Neural cell (in vitro differentiated cells): ENCODE data around the gene PTPN5. TPM values are rescaled to one million over a fixed set of nuclear protein-coding genes. Genes with fewer than 3 reads are reported as not detected.

Experiments used
- H2AFZ ChIP-seq: fragments of 200-600, 300-800 bp; sonication (generic), shearing (Covaris generic); 2 replicates; pipeline ENCODE4 v1.6.0; 2014; ENCODE audit warnings: low read depth, mild to moderate bottlenecking, antibody characterized with exemption, low read length, moderate library complexity
- H3F3A ChIP-seq: fragments of 200-600 bp; shearing (Covaris generic); 2 replicates; pipeline ENCODE4 v1.6.1; 2016; ENCODE audit warnings: mild to moderate bottlenecking, moderate library complexity, mixed read lengths, antibody characterized with exemption, low read length; ENCODE audit not compliant: insufficient read depth, poor library complexity, severe bottlenecking
- H3K27ac ChIP-seq: fragments of 200-600, 300-800 bp; sonication (generic), shearing (Covaris generic); 2 replicates; pipeline ENCODE4 v1.5.1; 2014; ENCODE audit warnings: mild to moderate bottlenecking, low read length, moderate library complexity
- H3K27me3 ChIP-seq: fragments of 300-800, 200-600 bp; sonication (generic), shearing (Covaris generic); 2 replicates; pipeline ENCODE4 v1.6.0; 2014; ENCODE audit warnings: mild to moderate bottlenecking, low read depth, low read length, moderate library complexity; ENCODE audit not compliant: insufficient read depth
- H3K36me3 ChIP-seq: fragments of 300-800, 200-600 bp; sonication (generic), shearing (Covaris generic); 2 replicates; pipeline ENCODE4 v1.5.1; 2014; ENCODE audit warnings: mild to moderate bottlenecking, antibody characterized with exemption, low read length, moderate library complexity; ENCODE audit not compliant: insufficient read depth
- H3K4me2 ChIP-seq: fragments of 300-800, 200-600 bp; sonication (generic), shearing (Covaris generic); 2 replicates; pipeline ENCODE4 v1.6.0; 2014; ENCODE audit warnings: mild to moderate bottlenecking, low read length
- H3K4me3 ChIP-seq: fragments of 300-800, 200-600 bp; sonication (generic), shearing (Covaris generic); 2 replicates; pipeline ENCODE4 v1.5.1; 2014; ENCODE audit warnings: mild to moderate bottlenecking, low read length, moderate library complexity
- H3K79me2 ChIP-seq: fragments of 200-600 bp; shearing (Covaris generic); replicated peaks from 2 replicates; pipeline ENCODE4 v1.6.0; 2014; ENCODE audit warnings: mild to moderate bottlenecking, low read length, moderate library complexity; ENCODE audit not compliant: insufficient read depth
- H3K9ac ChIP-seq: fragments of 300-800, 200-600 bp; sonication (generic), shearing (Covaris generic); 2 replicates; pipeline ENCODE4 v1.6.1; 2016; ENCODE audit warnings: mild to moderate bottlenecking, low read length, mixed read lengths
- H3K9me2 ChIP-seq: fragments of 200-600 bp; shearing (Covaris generic); 2 replicates; pipeline ENCODE4 v1.6.1; 2016; ENCODE audit warnings: mild to moderate bottlenecking, low read length, mixed read lengths; ENCODE audit not compliant: insufficient read depth
- H3K9me3 ChIP-seq: fragments of 200-600, 300-800 bp; sonication (generic), shearing (Covaris generic); 2 replicates; pipeline ENCODE4 v1.6.1; 2016; ENCODE audit warnings: mild to moderate bottlenecking, mixed run types, low read length, moderate library complexity, mixed read lengths
- H4K20me1 ChIP-seq: fragments of 200-600 bp; shearing (Covaris generic); 2 replicates; pipeline ENCODE4 v1.6.1; 2016; ENCODE audit warnings: mild to moderate bottlenecking, mixed run types; ENCODE audit not compliant: insufficient read depth
- EP300 ChIP-seq: fragments of 450-650 bp; conservative IDR thresholded peaks from 2 replicates; pipeline ENCODE4 v1.6.1; 2014; ENCODE audit warnings: antibody characterized with exemption, mild to moderate bottlenecking, moderate library complexity; ENCODE audit not compliant: poor library complexity, severe bottlenecking
- EZH2 ChIP-seq: fragments of 200-600, 300-800 bp; shearing (Covaris generic), sonication (generic); IDR thresholded peaks from 2 replicates; pipeline ENCODE4 v1.6.1; 2014; ENCODE audit warnings: antibody characterized with exemption, low read length, borderline replicate concordance, mild to moderate bottlenecking; ENCODE audit not compliant: insufficient read depth, poor library complexity, severe bottlenecking
- MXI1 ChIP-seq: fragments of 450-650 bp; conservative IDR thresholded peaks from 2 replicates; pipeline ENCODE4 v1.6.1; 2014; ENCODE audit warnings: antibody characterized with exemption, mild to moderate bottlenecking; ENCODE audit not compliant: poor library complexity, severe bottlenecking
- POLR2AphosphoS5 ChIP-seq: IDR thresholded peaks from 2 replicates; pipeline ENCODE4 v1.6.1; 2012
- RAD21 ChIP-seq: fragments of 450-650 bp; conservative IDR thresholded peaks from 2 replicates; pipeline ENCODE4 v1.6.1; 2014; ENCODE audit warnings: antibody characterized with exemption, mild to moderate bottlenecking, moderate library complexity
- REST ChIP-seq: IDR thresholded peaks from 2 replicates; pipeline ENCODE4 v1.6.1; 2012; ENCODE audit warnings: borderline replicate concordance
- SMC3 ChIP-seq: fragments of 450-650 bp; conservative IDR thresholded peaks from 2 replicates; pipeline ENCODE4 v1.6.1; 2014; ENCODE audit warnings: antibody characterized with exemption, mild to moderate bottlenecking, moderate library complexity; ENCODE audit not compliant: poor library complexity
- TAF1 ChIP-seq: IDR thresholded peaks from 2 replicates; pipeline ENCODE4 v1.6.1; 2012; ENCODE audit warnings: low read depth
- polyA plus RNA-seq: library from polyadenylated mRNA; depleted of rRNA; stranded (reverse); fragments of >200 nt; gene quantifications from 2 replicates; pipeline ENCODE4 v1.2.3, GENCODE V29; 2014
- TF ChIP-seq, protein P1 (sequence below): fragments of 450-650 bp; IDR thresholded peaks from 2 replicates; pipeline ENCODE4 v1.5.1; 2014; ENCODE audit warnings: antibody characterized with exemption, mild to moderate bottlenecking, moderate library complexity; ENCODE audit not compliant: poor library complexity, severe bottlenecking

The PTPN5 gene
- polyA plus RNA-seq, 1 donor from 2014 or later: 122 TPM

- Histone ChIP-seq H3K27ac (no peak overlapping the region), H3K9me3 (no peaks in the 10 kb centered on the region), H3K36me3 (no peaks in the 10 kb centered on the region), H3K79me2 (no peaks in the 10 kb centered on the region), H3F3A (no peaks in the 10 kb centered on the region), H3K4me3 (no peak overlapping the region), H3K4me2 (no peak overlapping the region), H4K20me1 (no peaks in the 10 kb centered on the region), H2AFZ (no peak overlapping the region), H3K9ac (no peak overlapping the region), H3K9me2 (no peaks in the 10 kb centered on the region), H3K27me3 (no peaks in the 10 kb centered on the region)
- TF ChIP-seq EP300 (no peak), RAD21 (no peak), MXI1 (no peak), SMC3 (no peak), TAF1 (no peak), POLR2AphosphoS5 (no peak), EZH2 (no peak), REST (no peak)
- TF ChIP-seq, protein P1, sequence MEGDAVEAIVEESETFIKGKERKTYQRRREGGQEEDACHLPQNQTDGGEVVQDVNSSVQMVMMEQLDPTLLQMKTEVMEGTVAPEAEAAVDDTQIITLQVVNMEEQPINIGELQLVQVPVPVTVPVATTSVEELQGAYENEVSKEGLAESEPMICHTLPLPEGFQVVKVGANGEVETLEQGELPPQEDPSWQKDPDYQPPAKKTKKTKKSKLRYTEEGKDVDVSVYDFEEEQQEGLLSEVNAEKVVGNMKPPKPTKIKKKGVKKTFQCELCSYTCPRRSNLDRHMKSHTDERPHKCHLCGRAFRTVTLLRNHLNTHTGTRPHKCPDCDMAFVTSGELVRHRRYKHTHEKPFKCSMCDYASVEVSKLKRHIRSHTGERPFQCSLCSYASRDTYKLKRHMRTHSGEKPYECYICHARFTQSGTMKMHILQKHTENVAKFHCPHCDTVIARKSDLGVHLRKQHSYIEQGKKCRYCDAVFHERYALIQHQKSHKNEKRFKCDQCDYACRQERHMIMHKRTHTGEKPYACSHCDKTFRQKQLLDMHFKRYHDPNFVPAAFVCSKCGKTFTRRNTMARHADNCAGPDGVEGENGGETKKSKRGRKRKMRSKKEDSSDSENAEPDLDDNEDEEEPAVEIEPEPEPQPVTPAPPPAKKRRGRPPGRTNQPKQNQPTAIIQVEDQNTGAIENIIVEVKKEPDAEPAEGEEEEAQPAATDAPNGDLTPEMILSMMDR: no peak
Measured at GRCh38 chr11:18696638-18697225, 94.9 kb downstream of the PTPN5 start.

- Histone ChIP-seq H3K9me2 (no peaks in the 10 kb centered on the region), H3K9me3 (no peaks in the 10 kb centered on the region), H3K79me2 (no peaks in the 10 kb centered on the region), H4K20me1 (no peaks in the 10 kb centered on the region), H2AFZ (no peak overlapping the region), H3F3A (no peaks in the 10 kb centered on the region), H3K9ac (no peak overlapping the region), H3K4me2 (no peak overlapping the region), H3K27ac (no peak overlapping the region), H3K36me3 (no peaks in the 10 kb centered on the region), H3K4me3 (no peak overlapping the region), H3K27me3 (no peaks in the 10 kb centered on the region)
- TF ChIP-seq TAF1 (no peak), REST (no peak), SMC3 (no peak), RAD21 (no peak), EP300 (no peak), EZH2 (no peak), POLR2AphosphoS5 (no peak), MXI1 (no peak)
- TF ChIP-seq, protein P1: no peak
Measured at GRCh38 chr11:18692941-18693760, 98.4 kb downstream of the PTPN5 start.
